GM19324 (cell line): ENCODE data around the gene FGD4.
A peak's percentile ranks its signal among the peaks of the same experiment; 100 is the strongest.
"Not testable (repeated sequence)": the region's sequence is repeated elsewhere in the genome, so short reads cannot be mapped to it uniquely, and the experiment has no call there.

Experiments used
- ATAC-seq: cut with Tn5 transposase; IDR thresholded peaks from one replicate; pipeline ENCODE4 v1.9.1; 2021; ENCODE audit warnings: mild to moderate bottlenecking, moderate library complexity; ENCODE audit not compliant: unreplicated experiment, low FRiP score

The FGD4 gene

GRCh38 chr12:32515137-32515873, 115.9 kb downstream of the FGD4 start:
- no peak for ATAC-seq

GRCh38 chr12:32516230-32516629, 116.9 kb downstream of the FGD4 start:
- no peak for ATAC-seq

- no peak for ATAC-seq
These were observed 118.6 kb downstream of the FGD4 start for GRCh38 chr12:32517966-32518365.

GRCh38 chr12:32519047-32519446, 119.7 kb downstream of the FGD4 start:
- ATAC-seq: no peak

- peak; percentile 71 for ATAC-seq
These were observed 123.2 kb downstream of the FGD4 start for GRCh38 chr12:32522331-32523221.

- not testable (repeated sequence) for ATAC-seq
These were observed 126.4 kb downstream of the FGD4 start for GRCh38 chr12:32525802-32526201.

GRCh38 chr12:32526343-32526742, 127.0 kb downstream of the FGD4 start:
- ATAC-seq: not testable (repeated sequence)

GRCh38 chr12:32532422-32532821, 133.1 kb downstream of the FGD4 start:
- ATAC-seq: no peak

GRCh38 chr12:32532951-32533350, 133.6 kb downstream of the FGD4 start:
- ATAC-seq: no peak

GRCh38 chr12:32533506-32533905, 134.1 kb downstream of the FGD4 start:
- ATAC-seq: not testable (repeated sequence)

- ATAC-seq: no peak
These were observed 134.7 kb downstream of the FGD4 start for GRCh38 chr12:32533971-32534590.

GRCh38 chr12:32534698-32535097, 135.3 kb downstream of the FGD4 start:
- ATAC-seq: no peak

- peak; percentile 54 for ATAC-seq
These were observed 136.1 kb downstream of the FGD4 start for GRCh38 chr12:32535288-32535999.

- no peak for ATAC-seq
These were observed 136.6 kb downstream of the FGD4 start for GRCh38 chr12:32536000-32536345.

- ATAC-seq: no peak
These were observed 142.5 kb downstream of the FGD4 start for GRCh38 chr12:32541754-32542374.

- ATAC-seq: no peak
These were observed 143.3 kb downstream of the FGD4 start for GRCh38 chr12:32542428-32543229.

GRCh38 chr12:32544893-32545292, 145.5 kb downstream of the FGD4 start:
- ATAC-seq: no peak

GRCh38 chr12:32545413-32545980, 146.1 kb downstream of the FGD4 start:
- no peak for ATAC-seq

GRCh38 chr12:32546272-32546671, 146.9 kb downstream of the FGD4 start:
- ATAC-seq: no peak
